Panc1 (cell line): Measurements from ENCODE around the gene MRPS23. TPM values are rescaled to one million over a fixed set of nuclear protein-coding genes. Genes with fewer than 3 reads are reported as not detected.

Source experiments
- ATAC-seq: fragments of 200-7000 bp; cut with Tn5 transposase; 2 replicates; pipeline ENCODE4 v1.9.1; 2020; ENCODE audit warnings: mild to moderate bottlenecking, moderate library complexity
- BruUV-seq: library from RNA; stranded (reverse); fragments of 400-500 nt; replicated peaks from 2 replicates; lab custom pipeline; 2021; lab: Mats Ljungman, UMichigan
- CTCF ChIA-PET: fragments of 300-600 bp; sonication (Branson Sonifier 250); formaldehyde crosslinking; loops from one replicate; lab custom pipeline; 2022; ENCODE audit warnings: antibody characterized with exemption; lab: Charles Lee
- POLR2A ChIA-PET: fragments of 300-600 bp; sonication (Branson Sonifier 250); formaldehyde crosslinking; loops from one replicate; lab custom pipeline; 2022; ENCODE audit warnings: antibody characterized with exemption; lab: Charles Lee
- DNase-seq: peaks from one replicate; pipeline ENCODE4 v3.0.0-alpha.2; 2010; ENCODE audit warnings: low read depth, low spot score
- H3K27ac ChIP-seq: 2 replicates; pipeline ENCODE4 v1.5.1; 2011; ENCODE audit warnings: mild to moderate bottlenecking, low read length, inconsistent platforms
- H3K27me3 ChIP-seq: fragments of 200-500 bp; sonication (Bioruptor generic); 2 replicates; pipeline ENCODE4 v1.6.0; 2014; ENCODE audit warnings: low read length, inconsistent platforms; ENCODE audit not compliant: control insufficient read depth, insufficient read depth
- H3K36me3 ChIP-seq: fragments of 200-500 bp; sonication (Bioruptor generic); 2 replicates; pipeline ENCODE4 v1.5.1; 2014; ENCODE audit warnings: inconsistent platforms, mild to moderate bottlenecking, low read length, moderate library complexity; ENCODE audit not compliant: control insufficient read depth, insufficient read depth
- H3K4me1 ChIP-seq: 2 replicates; pipeline ENCODE4 v1.5.1; 2011; ENCODE audit warnings: inconsistent platforms, mild to moderate bottlenecking, low read length, moderate library complexity; ENCODE audit not compliant: control insufficient read depth, insufficient read depth
- H3K4me3 ChIP-seq, 2 experiments: 2 replicates each; pipeline ENCODE4 v1.5.1; 2011 to 2012; ENCODE audit warnings: low read depth in 2 of 2, low read length in 2 of 2, mild to moderate bottlenecking in 2 of 2, inconsistent platforms in 1 of 2, moderate library complexity in 1 of 2
- H3K9me3 ChIP-seq: fragments of 200-500 bp; sonication (Bioruptor generic); 2 replicates; pipeline ENCODE4 v1.5.1; 2014; ENCODE audit warnings: low read depth, mild to moderate bottlenecking, inconsistent platforms, low read length, moderate library complexity; ENCODE audit not compliant: control insufficient read depth, insufficient read depth
- POLR2AphosphoS5 ChIP-seq: IDR thresholded peaks from 2 replicates; pipeline ENCODE4 v1.6.1; 2012; ENCODE audit warnings: mild to moderate bottlenecking, low read depth, low read length, moderate library complexity
- SIN3A ChIP-seq: IDR thresholded peaks from 2 replicates; pipeline ENCODE4 v1.6.1; 2012; ENCODE audit warnings: low read depth, mild to moderate bottlenecking, low read length, moderate library complexity, borderline replicate concordance; ENCODE audit not compliant: insufficient read depth
- TCF7L2 ChIP-seq: IDR thresholded peaks from 2 replicates; pipeline ENCODE4 v1.6.1; 2011; ENCODE audit warnings: mild to moderate bottlenecking, low read depth, low read length, inconsistent platforms
- in situ Hi-C: cut with HindIII; loops from 2 replicates; pipeline ENCODE4 v1.10.0; 2016; ENCODE audit warnings: low sequenced_read_pairs, low pct_unique_long_range_greater_than_20kb
- intact Hi-C: fragments of 100-400 bp; cut with micrococcal nuclease; formaldehyde crosslinking; loops from one replicate; pipeline ENCODE4 v1.10.0; 2022; ENCODE audit not compliant: unreplicated experiment
- total RNA-seq: library from RNA; stranded (reverse); gene quantifications from one replicate; pipeline ENCODE4 v1.2.1, GENCODE V29; 2021; ENCODE audit not compliant: unreplicated experiment
- TF ChIP-seq, protein P1 (sequence below), 2 experiments: IDR thresholded peaks; 2 replicates each; pipeline ENCODE4 v1.6.1; 2011 to 2012; ENCODE audit warnings: low read depth in 2 of 2, control low read depth in 1 of 2, low read length in 1 of 2, mild to moderate bottlenecking in 1 of 2, moderate library complexity in 1 of 2; ENCODE audit not compliant: insufficient read depth in 1 of 2
- TF ChIP-seq, protein P2 (sequence below): fragments of 450-650 bp; IDR thresholded peaks from 2 replicates; pipeline ENCODE4 v1.5.1; 2017; ENCODE audit warnings: mild to moderate bottlenecking

The MRPS23 gene
- total RNA-seq, 1 experiment from 2014 or later, result 85.4 TPM

DNA sequence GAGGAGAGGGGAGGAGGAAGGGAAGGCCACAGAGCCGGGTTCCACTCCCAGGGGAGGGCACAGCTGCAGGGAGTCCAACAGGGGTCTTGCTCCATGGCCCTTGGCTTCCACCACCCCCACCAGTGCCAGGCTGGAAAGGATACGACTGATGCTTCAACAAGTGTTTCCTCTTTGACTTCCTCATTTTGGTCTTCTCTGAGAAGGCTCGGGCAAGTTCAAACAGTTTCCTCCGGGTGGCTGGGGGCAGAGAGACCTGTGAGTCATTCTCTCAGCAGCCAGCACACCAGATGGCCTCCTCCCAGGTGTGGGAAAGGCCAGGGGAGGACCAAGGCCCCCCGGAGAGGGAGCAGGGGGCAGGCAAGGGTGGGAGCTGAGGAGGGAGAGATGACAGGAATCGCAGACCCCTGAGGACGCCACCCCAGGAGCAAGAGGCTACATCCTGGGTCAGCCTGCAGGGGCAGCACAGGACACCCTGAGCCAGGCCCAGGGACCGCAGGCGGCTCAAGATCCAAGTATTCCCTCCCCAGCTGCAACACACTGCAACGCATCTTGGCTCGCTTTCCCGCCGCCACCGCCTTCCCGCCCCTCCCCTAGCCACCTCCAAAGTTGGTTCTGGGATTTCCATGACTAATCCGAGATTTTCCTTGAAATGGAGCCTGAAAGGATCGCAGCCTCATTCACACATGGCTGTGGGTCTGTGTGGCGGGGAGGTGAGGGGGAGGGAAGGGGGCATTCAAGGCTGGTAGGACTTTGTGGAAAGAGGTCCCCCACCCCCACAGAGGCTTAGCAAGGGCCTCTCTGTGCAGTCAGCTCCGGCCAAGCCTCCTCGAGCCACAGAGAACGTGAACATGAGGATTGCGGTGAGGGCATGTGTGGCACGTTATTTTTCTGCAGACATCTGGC, 18.4 kb upstream of the MRPS23 start:
- ChIA-PET POLR2A (interaction anchor here (0.6 to 0.7 kb wide), 2 partner anchors 12 to 79 kb away, joined by 3 to 11 read pairs; no protein-coding TSS in a partner anchor), CTCF (interaction anchor here (0.6 to 1.6 kb wide), 2 partner anchors 9 to 10 kb away, joined by 3 to 6 read pairs; no protein-coding TSS in a partner anchor)
- Histone ChIP-seq H3K4me3 (no peak overlapping the region), H3K9me3 (no peaks in the 10 kb centered on the region), H3K4me1 (peaks cover 46% of the 10 kb centered on the region), H3K27me3 (no peaks in the 10 kb centered on the region), H3K27ac (peak overlapping the region; percentile 50), H3K36me3 (peaks cover 3% of the 10 kb centered on the region; the same call in 1 of the 2 replicates)
- DNase-seq (no peak), ATAC-seq (peak; percentile 83)
- TF ChIP-seq TCF7L2 (peak; percentile 95), POLR2AphosphoS5 (peak; percentile 51; the same call in 1 of the 2 replicates)
- TF ChIP-seq, protein P1, sequence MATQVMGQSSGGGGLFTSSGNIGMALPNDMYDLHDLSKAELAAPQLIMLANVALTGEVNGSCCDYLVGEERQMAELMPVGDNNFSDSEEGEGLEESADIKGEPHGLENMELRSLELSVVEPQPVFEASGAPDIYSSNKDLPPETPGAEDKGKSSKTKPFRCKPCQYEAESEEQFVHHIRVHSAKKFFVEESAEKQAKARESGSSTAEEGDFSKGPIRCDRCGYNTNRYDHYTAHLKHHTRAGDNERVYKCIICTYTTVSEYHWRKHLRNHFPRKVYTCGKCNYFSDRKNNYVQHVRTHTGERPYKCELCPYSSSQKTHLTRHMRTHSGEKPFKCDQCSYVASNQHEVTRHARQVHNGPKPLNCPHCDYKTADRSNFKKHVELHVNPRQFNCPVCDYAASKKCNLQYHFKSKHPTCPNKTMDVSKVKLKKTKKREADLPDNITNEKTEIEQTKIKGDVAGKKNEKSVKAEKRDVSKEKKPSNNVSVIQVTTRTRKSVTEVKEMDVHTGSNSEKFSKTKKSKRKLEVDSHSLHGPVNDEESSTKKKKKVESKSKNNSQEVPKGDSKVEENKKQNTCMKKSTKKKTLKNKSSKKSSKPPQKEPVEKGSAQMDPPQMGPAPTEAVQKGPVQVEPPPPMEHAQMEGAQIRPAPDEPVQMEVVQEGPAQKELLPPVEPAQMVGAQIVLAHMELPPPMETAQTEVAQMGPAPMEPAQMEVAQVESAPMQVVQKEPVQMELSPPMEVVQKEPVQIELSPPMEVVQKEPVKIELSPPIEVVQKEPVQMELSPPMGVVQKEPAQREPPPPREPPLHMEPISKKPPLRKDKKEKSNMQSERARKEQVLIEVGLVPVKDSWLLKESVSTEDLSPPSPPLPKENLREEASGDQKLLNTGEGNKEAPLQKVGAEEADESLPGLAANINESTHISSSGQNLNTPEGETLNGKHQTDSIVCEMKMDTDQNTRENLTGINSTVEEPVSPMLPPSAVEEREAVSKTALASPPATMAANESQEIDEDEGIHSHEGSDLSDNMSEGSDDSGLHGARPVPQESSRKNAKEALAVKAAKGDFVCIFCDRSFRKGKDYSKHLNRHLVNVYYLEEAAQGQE (IDR thresholded peaks at IDR 0.05; ENCODE audit: insufficient read depth in 1 of 2, low read depth in 2 of 2, low read length in 1 of 2), result no peak
- no TSS peak for BruUV-seq
- in situ Hi-C loops, result no loop called here
- intact Hi-C loops, result no loop called here

DNA sequence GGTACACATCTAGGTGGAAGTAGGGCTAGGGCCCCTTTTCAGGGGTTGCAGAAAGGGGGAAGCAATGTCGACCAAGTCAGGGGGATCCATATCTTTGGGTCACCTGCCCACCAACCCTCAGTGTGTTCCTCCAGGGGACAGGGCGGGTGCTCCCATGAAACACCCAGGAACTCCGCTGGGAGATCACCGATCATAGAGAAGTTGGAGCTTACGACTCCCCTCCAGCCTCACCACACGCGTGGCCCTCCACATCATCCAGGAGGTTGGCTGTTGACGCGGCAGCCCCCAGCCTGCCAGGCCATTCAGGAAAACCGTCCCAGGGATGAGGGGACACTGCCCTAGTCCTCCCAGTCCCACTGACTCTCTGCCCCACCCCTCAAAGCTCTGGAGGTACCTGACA, 17.3 kb upstream of the MRPS23 start:
- TF ChIP-seq, protein P2, sequence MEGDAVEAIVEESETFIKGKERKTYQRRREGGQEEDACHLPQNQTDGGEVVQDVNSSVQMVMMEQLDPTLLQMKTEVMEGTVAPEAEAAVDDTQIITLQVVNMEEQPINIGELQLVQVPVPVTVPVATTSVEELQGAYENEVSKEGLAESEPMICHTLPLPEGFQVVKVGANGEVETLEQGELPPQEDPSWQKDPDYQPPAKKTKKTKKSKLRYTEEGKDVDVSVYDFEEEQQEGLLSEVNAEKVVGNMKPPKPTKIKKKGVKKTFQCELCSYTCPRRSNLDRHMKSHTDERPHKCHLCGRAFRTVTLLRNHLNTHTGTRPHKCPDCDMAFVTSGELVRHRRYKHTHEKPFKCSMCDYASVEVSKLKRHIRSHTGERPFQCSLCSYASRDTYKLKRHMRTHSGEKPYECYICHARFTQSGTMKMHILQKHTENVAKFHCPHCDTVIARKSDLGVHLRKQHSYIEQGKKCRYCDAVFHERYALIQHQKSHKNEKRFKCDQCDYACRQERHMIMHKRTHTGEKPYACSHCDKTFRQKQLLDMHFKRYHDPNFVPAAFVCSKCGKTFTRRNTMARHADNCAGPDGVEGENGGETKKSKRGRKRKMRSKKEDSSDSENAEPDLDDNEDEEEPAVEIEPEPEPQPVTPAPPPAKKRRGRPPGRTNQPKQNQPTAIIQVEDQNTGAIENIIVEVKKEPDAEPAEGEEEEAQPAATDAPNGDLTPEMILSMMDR, result no peak
- TF ChIP-seq POLR2AphosphoS5, result no peak
- TF ChIP-seq TCF7L2, result no peak
- no peak for TF ChIP-seq SIN3A
- TF ChIP-seq, protein P1 (IDR thresholded peaks at IDR 0.05; ENCODE audit: insufficient read depth in 1 of 2, low read depth in 2 of 2, low read length in 1 of 2), result no peak
- POLR2A ChIA-PET, result interaction anchor here (0.6 to 1.4 kb wide), 3 partner anchors 80 to 140 kb away, joined by 3 to 11 read pairs (median 3); no protein-coding TSS in a partner anchor
- ATAC-seq (no peak), DNase-seq (no peak)
- Histone ChIP-seq H3K4me3 (no peak overlapping the region), H3K27me3 (no peaks in the 10 kb centered on the region), H3K9me3 (no peaks in the 10 kb centered on the region), H3K27ac (peak overlapping the region; percentile 50), H3K4me1 (peaks cover 53% of the 10 kb centered on the region), H3K36me3 (peaks cover 3% of the 10 kb centered on the region; the same call in 1 of the 2 replicates)
- no TSS peak for BruUV-seq
- CTCF ChIA-PET, result interaction anchor here (1.6 kb wide), 1 partner anchor 9 kb away, joined by 6 read pairs; no protein-coding TSS in a partner anchor
- in situ Hi-C loops (no loop called here), intact Hi-C loops (no loop called here)
